HepG2 (cell line): Measurements from ENCODE around the gene CCDC88B. TPM values are rescaled to one million over a fixed set of nuclear protein-coding genes. Genes with fewer than 3 reads are reported as not detected.

ENCODE experiments used
- CBX1 ChIP-seq: IDR thresholded peaks from one replicate; pipeline ENCODE4 v1.6.1; 2016; ENCODE audit warnings: antibody characterized with exemption, low read depth
- CBX5 ChIP-seq: sonication (generic); formaldehyde crosslinking; IDR thresholded peaks from 2 replicates; pipeline ENCODE4 v1.4.0; 2020; ENCODE audit warnings: missing genetic modification reagents, borderline replicate concordance
- FOXC1 ChIP-seq: sonication (generic); formaldehyde crosslinking; IDR thresholded peaks from 2 replicates; pipeline ENCODE4 v1.8.0; 2022; ENCODE audit warnings: mild to moderate bottlenecking, missing genetic modification reagents, borderline replicate concordance
- FOXK2 ChIP-seq: fragments of 450-650 bp; IDR thresholded peaks from 2 replicates; pipeline ENCODE4 v1.6.1; 2016
- HOXA3 ChIP-seq: sonication (generic); formaldehyde crosslinking; IDR thresholded peaks from 2 replicates; pipeline ENCODE4 v1.5.0; 2020; ENCODE audit warnings: missing genetic modification reagents
- KLF11 ChIP-seq: IDR thresholded peaks from 2 replicates; pipeline ENCODE4 v1.6.1; 2016; ENCODE audit warnings: missing compliant biosample characterization
- MTA1 ChIP-seq: sonication (generic); formaldehyde crosslinking; IDR thresholded peaks from 2 replicates; pipeline ENCODE4 v1.4.0; 2020; ENCODE audit warnings: missing genetic modification reagents, mild to moderate bottlenecking, borderline replicate concordance
- MXI1 ChIP-seq: IDR thresholded peaks from 3 replicates; pipeline ENCODE4 v1.6.1; 2012; ENCODE audit warnings: low read depth, low read length, inconsistent platforms, borderline replicate concordance
- NFE2 ChIP-seq: sonication (generic); formaldehyde crosslinking; IDR thresholded peaks from 2 replicates; pipeline ENCODE4 v1.4.0; 2020; ENCODE audit warnings: missing genetic modification reagents
- RXRA ChIP-seq: sonication (generic); formaldehyde crosslinking; IDR thresholded peaks from 2 replicates; pipeline ENCODE4 v1.5.1; 2020; ENCODE audit warnings: missing genetic modification reagents
- SNAPC2 ChIP-seq: sonication (generic); formaldehyde crosslinking; IDR thresholded peaks from 2 replicates; pipeline ENCODE4 v1.8.1; 2022; ENCODE audit warnings: mild to moderate bottlenecking, missing genetic modification reagents
- TEAD3 ChIP-seq: optimal IDR thresholded peaks from 2 replicates; pipeline ENCODE3; 2016; ENCODE audit warnings: borderline replicate concordance
- TERF1 ChIP-seq: sonication (generic); formaldehyde crosslinking; IDR thresholded peaks from 2 replicates; pipeline ENCODE4 v1.8.0; 2022; ENCODE audit warnings: mild to moderate bottlenecking, missing genetic modification reagents, moderate library complexity
- ZFP36 ChIP-seq: fragments of 150-350 bp; IDR thresholded peaks from 2 replicates; pipeline ENCODE4 v1.6.1; 2018; ENCODE audit warnings: borderline replicate concordance, low read length, low read depth; ENCODE audit not compliant: partially characterized antibody
- ZNF136 ChIP-seq: sonication (generic); formaldehyde crosslinking; IDR thresholded peaks from 2 replicates; pipeline ENCODE4 v1.8.1; 2022; ENCODE audit warnings: low read depth, mild to moderate bottlenecking, moderate library complexity, missing genetic modification reagents
- ZNF766 ChIP-seq: sonication (generic); formaldehyde crosslinking; IDR thresholded peaks from 2 replicates; pipeline ENCODE4 v1.5.0; 2020; ENCODE audit warnings: missing genetic modification reagents, borderline replicate concordance
- ZNF780A ChIP-seq: sonication (generic); formaldehyde crosslinking; IDR thresholded peaks from 2 replicates; pipeline ENCODE4 v1.8.0; 2022; ENCODE audit warnings: mild to moderate bottlenecking, missing genetic modification reagents, moderate library complexity
- polyA plus RNA-seq, 8 experiments: library from polyadenylated mRNA; depleted of rRNA in 3 of 8; stranded (reverse) in 7 of 8; unstranded in 1 of 8; fragments of >200 nt; fragmentation: Illumina TruSeq in 4 of 8; extraction: Trizol in 4 of 8; gene quantifications; 2 replicates each; pipeline versions ENCODE4 v1.2.1 to v1.2.3, GENCODE V29; 2011 to 2016; ENCODE audit warnings: low read depth in 4 of 8, missing spikeins in 1 of 8, mixed read lengths in 1 of 8; ENCODE audit not compliant: insufficient read depth in 1 of 8
- total RNA-seq, 5 experiments: library from RNA; depleted of rRNA; stranded (reverse); fragments of >200 nt; fragmentation: Illumina TruSeq; extraction: Trizol; gene quantifications; 2 replicates each; pipeline ENCODE4 v1.2.3, GENCODE V29; 2016; ENCODE audit warnings: low read depth in 1 of 5
- TF ChIP-seq, protein P1 (sequence below): sonication (generic); formaldehyde crosslinking; IDR thresholded peaks from 2 replicates; pipeline ENCODE4 v1.5.0; 2020; ENCODE audit warnings: mild to moderate bottlenecking, low read depth, missing genetic modification reagents, borderline replicate concordance
- TF ChIP-seq, protein P2 (sequence below): sonication (generic); formaldehyde crosslinking; conservative IDR thresholded peaks from 2 replicates; pipeline ENCODE4 v1.8.0; 2022; ENCODE audit warnings: low read depth, missing genetic modification reagents
- TF ChIP-seq, protein P3 (sequence below): sonication (generic); formaldehyde crosslinking; IDR thresholded peaks from 2 replicates; pipeline ENCODE4 v1.4.0; 2020; ENCODE audit warnings: missing genetic modification reagents
- TF ChIP-seq, protein P4 (sequence below), 2 experiments: sonication (generic) in 1 of 2; formaldehyde crosslinking in 1 of 2; IDR thresholded peaks; 2 replicates each; pipeline versions ENCODE4 v1.4.0 to v1.6.1; 2018 to 2020; ENCODE audit warnings: missing genetic modification reagents in 2 of 2, borderline replicate concordance in 1 of 2, low read depth in 1 of 2, mild to moderate bottlenecking in 1 of 2, missing biosample characterization in 1 of 2

Gene CCDC88B
- total and polyA plus RNA-seq, 2 of the 13 experiments (the other 11 are each of a cell fraction or from before 2014, with no cell fraction given) = 3.6 to 4.8 TPM

DNA sequence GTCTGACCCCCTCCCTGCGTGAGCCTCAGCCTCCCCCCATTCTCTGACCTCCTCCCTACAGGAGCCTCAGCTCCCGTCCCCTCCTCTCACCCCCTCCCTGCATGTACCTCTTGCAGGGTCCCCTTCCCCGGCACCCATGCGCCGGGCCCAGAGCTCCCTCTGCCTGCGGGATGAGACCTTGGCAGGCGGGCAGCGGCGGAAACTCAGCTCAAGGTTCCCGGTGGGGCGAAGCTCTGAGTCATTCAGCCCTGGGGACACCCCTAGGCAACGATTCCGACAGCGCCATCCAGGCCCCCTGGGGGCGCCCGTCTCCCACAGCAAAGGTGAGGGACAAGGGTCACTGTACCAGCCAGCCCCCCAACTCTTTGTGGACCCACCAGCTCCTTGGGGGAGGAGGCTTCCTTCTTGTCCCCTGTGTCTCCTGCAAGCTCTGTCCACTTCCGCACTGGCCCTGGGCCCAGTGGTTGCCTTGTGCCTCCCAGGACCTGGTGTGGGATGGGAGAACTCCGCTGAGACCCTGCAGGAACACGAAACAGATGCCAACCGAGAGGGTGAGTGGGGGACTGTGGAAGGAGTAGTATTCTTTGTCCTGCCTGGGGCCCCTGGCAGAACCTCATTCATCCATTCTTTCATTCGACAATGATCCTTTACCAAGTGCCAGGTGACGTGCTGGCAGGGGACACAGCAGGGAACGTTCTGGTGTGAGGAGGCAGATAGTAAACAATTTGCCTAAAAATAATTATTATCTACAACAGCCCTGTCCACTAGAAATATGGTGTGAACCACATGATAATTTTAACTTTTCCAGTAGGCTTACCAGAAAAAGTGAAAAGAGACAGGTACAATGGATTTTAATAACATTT is 15.3 kb downstream of the CCDC88B start (continued):
- no peak for TF ChIP-seq NFE2 (CRISPR knock-in tag)
- TF ChIP-seq RXRA = peak; percentile 51; the same call in 1 of the 2 replicates
- TF ChIP-seq TERF1 = no peak
- TF ChIP-seq, protein P1, sequence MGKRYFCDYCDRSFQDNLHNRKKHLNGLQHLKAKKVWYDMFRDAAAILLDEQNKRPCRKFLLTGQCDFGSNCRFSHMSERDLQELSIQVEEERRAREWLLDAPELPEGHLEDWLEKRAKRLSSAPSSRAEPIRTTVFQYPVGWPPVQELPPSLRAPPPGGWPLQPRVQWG (CRISPR knock-in tag) = no peak
- TF ChIP-seq CBX1 = no peak
- no peak for TF ChIP-seq FOXK2
- TF ChIP-seq ZFP36 = no peak
- no peak for TF ChIP-seq ZNF780A (CRISPR knock-in tag)
- TF ChIP-seq ZNF766 (CRISPR knock-in tag) = no peak
- TF ChIP-seq, protein P2, sequence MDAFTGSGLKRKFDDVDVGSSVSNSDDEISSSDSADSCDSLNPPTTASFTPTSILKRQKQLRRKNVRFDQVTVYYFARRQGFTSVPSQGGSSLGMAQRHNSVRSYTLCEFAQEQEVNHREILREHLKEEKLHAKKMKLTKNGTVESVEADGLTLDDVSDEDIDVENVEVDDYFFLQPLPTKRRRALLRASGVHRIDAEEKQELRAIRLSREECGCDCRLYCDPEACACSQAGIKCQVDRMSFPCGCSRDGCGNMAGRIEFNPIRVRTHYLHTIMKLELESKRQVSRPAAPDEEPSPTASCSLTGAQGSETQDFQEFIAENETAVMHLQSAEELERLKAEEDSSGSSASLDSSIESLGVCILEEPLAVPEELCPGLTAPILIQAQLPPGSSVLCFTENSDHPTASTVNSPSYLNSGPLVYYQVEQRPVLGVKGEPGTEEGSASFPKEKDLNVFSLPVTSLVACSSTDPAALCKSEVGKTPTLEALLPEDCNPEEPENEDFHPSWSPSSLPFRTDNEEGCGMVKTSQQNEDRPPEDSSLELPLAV (CRISPR knock-in tag) = no peak
- peak; percentile 26; the same call in 1 of the 2 replicates for TF ChIP-seq HOXA3 (CRISPR knock-in tag)
- 0 out of 2 replicates have a peak, but pooled peaks have one; percentile 31 for TF ChIP-seq KLF11 (CRISPR knock-in tag)
- no peak for TF ChIP-seq TEAD3
- 0 out of 2 replicates have a peak, but pooled peaks have one; percentile 24 for TF ChIP-seq FOXC1 (CRISPR knock-in tag)
- TF ChIP-seq ZNF136 = no peak
- TF ChIP-seq, protein P3, sequence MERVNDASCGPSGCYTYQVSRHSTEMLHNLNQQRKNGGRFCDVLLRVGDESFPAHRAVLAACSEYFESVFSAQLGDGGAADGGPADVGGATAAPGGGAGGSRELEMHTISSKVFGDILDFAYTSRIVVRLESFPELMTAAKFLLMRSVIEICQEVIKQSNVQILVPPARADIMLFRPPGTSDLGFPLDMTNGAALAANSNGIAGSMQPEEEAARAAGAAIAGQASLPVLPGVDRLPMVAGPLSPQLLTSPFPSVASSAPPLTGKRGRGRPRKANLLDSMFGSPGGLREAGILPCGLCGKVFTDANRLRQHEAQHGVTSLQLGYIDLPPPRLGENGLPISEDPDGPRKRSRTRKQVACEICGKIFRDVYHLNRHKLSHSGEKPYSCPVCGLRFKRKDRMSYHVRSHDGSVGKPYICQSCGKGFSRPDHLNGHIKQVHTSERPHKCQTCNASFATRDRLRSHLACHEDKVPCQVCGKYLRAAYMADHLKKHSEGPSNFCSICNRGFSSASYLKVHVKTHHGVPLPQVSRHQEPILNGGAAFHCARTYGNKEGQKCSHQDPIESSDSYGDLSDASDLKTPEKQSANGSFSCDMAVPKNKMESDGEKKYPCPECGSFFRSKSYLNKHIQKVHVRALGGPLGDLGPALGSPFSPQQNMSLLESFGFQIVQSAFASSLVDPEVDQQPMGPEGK (CRISPR knock-in tag) = peak; percentile 84
- TF ChIP-seq MTA1 (CRISPR knock-in tag) = peak; percentile 70; the same call in 1 of the 2 replicates
- TF ChIP-seq SNAPC2 (CRISPR knock-in tag) = no peak
- peak; percentile 62; the same call in 1 of the 3 replicates for TF ChIP-seq MXI1
- TF ChIP-seq CBX5 (CRISPR knock-in tag) = peak; percentile 48; the same call in 1 of the 2 replicates
- TF ChIP-seq, protein P4, sequence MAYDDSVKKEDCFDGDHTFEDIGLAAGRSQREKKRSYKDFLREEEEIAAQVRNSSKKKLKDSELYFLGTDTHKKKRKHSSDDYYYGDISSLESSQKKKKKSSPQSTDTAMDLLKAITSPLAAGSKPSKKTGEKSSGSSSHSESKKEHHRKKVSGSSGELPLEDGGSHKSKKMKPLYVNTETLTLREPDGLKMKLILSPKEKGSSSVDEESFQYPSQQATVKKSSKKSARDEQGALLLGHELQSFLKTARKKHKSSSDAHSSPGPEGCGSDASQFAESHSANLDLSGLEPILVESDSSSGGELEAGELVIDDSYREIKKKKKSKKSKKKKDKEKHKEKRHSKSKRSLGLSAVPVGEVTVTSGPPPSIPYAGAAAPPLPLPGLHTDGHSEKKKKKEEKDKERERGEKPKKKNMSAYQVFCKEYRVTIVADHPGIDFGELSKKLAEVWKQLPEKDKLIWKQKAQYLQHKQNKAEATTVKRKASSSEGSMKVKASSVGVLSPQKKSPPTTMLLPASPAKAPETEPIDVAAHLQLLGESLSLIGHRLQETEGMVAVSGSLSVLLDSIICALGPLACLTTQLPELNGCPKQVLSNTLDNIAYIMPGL (CRISPR knock-in tag; IDR thresholded peaks at IDR 0.05; ENCODE audit: borderline replicate concordance in 1 of 2, low read depth in 1 of 2) = peak; percentile 91 to 96
